Esophagus muscularis mucosa (tissue), 4 donors: ENCODE results near the gene POLN. TPM values are rescaled to one million over a fixed set of nuclear protein-coding genes. Genes with fewer than 3 reads are reported as not detected.

Experiments used
- DNase-seq: peaks from one replicate; pipeline ENCODE4 v3.0.0-alpha.2; 2017; ENCODE audit errors: extremely low spot score
- H3K27ac ChIP-seq, 4 donors: fragments of 200-600 bp; sonication (generic); replicated peaks in 1 of 4; 1 replicate in 3 of 4; 2 replicates in 1 of 4; pipeline ENCODE4 v1.5.1; 2016 to 2019; ENCODE audit warnings: mild to moderate bottlenecking in 1 of 4
- H3K27me3 ChIP-seq, 4 donors: fragments of 200-600 bp; sonication (generic); one replicate each; pipeline versions ENCODE4 v1.5.1 to v1.6.0; 2016 to 2019
- H3K36me3 ChIP-seq, 4 donors: fragments of 200-600 bp; sonication (generic); one replicate each; pipeline ENCODE4 v1.5.1; 2016 to 2019
- H3K4me1 ChIP-seq, 4 donors: fragments of 200-600 bp; sonication (generic); one replicate each; pipeline ENCODE4 v1.5.1; 2016 to 2019
- H3K4me3 ChIP-seq, 4 donors: fragments of 200-600 bp; sonication (generic); 1 replicate in 2 of 4; 2 replicates in 2 of 4; pipeline ENCODE4 v1.5.1; 2016 to 2019; ENCODE audit warnings: mild to moderate bottlenecking in 4 of 4, moderate library complexity in 1 of 4
- H3K9me3 ChIP-seq, 4 donors: fragments of 200-600 bp; sonication (generic); 1 replicate in 3 of 4; 2 replicates in 1 of 4; pipeline ENCODE4 v1.5.1; 2016 to 2019
- EP300 ChIP-seq: sonication (generic); formaldehyde crosslinking; IDR thresholded peaks from one replicate; pipeline ENCODE4 v1.6.1; 2017; ENCODE audit warnings: antibody characterized with exemption
- POLR2A ChIP-seq: fragments of 450-650 bp; IDR thresholded peaks from one replicate; pipeline ENCODE4 v1.6.1; 2017; ENCODE audit warnings: antibody characterized with exemption, moderate library complexity, mild to moderate bottlenecking, low read depth
- POLR2AphosphoS5 ChIP-seq, 2 donors: sonication (generic); formaldehyde crosslinking; IDR thresholded peaks; one replicate each; pipeline ENCODE4 v1.6.1; 2017; ENCODE audit warnings: antibody characterized with exemption in 2 of 2
- intact Hi-C: fragments of 100-400 bp; cut with DNase I; formaldehyde crosslinking; loops from one replicate; pipeline ENCODE4 v1.15.1; 2023
- small RNA-seq, 3 donors: library from RNA; depleted of rRNA; stranded (forward); fragments of <200 nt; gene quantifications; one replicate each; pipeline ENCODE3, GENCODE V24; 2016
- total RNA-seq, 4 donors: library from RNA; depleted of rRNA; stranded (reverse); fragments of >200 nt; gene quantifications; one replicate each; pipeline versions ENCODE4 v1.1.0 to v1.2.1, GENCODE V29; 2016
- TF ChIP-seq, protein P1 (sequence below), 3 experiments: fragments of 200-600 bp in 2 of 3; fragments of 450-650 bp in 1 of 3; sonication (generic) in 2 of 3; IDR thresholded peaks; one replicate each; pipeline ENCODE4 v1.5.1; 2017 to 2019; ENCODE audit warnings: antibody characterized with exemption in 3 of 3, mild to moderate bottlenecking in 2 of 3, moderate library complexity in 1 of 3

Gene POLN
- total RNA-seq, 4 donors from 2014 or later, result 1.2 to 3.3 (median 2.7) TPM

- intact Hi-C loops, result no loop called here
- Histone ChIP-seq H3K4me1 (no peaks in the 10 kb centered on the region), H3K4me3 (no peak overlapping the region), H3K27ac (no peak overlapping the region), H3K27me3 (peaks cover 0 to 50% (median 7%) of the 10 kb centered on the region in 4 donors), H3K9me3 (no peaks in the 10 kb centered on the region), H3K36me3 (no peaks in the 10 kb centered on the region)
- peak; percentile 42 for DNase-seq
- TF ChIP-seq EP300 (no peak), POLR2A (no peak), POLR2AphosphoS5 (IDR thresholded peaks at IDR 0.05) (no peak)
- TF ChIP-seq, protein P1, sequence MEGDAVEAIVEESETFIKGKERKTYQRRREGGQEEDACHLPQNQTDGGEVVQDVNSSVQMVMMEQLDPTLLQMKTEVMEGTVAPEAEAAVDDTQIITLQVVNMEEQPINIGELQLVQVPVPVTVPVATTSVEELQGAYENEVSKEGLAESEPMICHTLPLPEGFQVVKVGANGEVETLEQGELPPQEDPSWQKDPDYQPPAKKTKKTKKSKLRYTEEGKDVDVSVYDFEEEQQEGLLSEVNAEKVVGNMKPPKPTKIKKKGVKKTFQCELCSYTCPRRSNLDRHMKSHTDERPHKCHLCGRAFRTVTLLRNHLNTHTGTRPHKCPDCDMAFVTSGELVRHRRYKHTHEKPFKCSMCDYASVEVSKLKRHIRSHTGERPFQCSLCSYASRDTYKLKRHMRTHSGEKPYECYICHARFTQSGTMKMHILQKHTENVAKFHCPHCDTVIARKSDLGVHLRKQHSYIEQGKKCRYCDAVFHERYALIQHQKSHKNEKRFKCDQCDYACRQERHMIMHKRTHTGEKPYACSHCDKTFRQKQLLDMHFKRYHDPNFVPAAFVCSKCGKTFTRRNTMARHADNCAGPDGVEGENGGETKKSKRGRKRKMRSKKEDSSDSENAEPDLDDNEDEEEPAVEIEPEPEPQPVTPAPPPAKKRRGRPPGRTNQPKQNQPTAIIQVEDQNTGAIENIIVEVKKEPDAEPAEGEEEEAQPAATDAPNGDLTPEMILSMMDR (IDR thresholded peaks at IDR 0.05), result no peak
Measured at GRCh38 chr4:2025817-2026216, 216.1 kb downstream of the POLN start.

- Histone ChIP-seq H3K4me3 (no peak overlapping the region), H3K27ac (no peak overlapping the region), H3K9me3 (no peaks in the 10 kb centered on the region), H3K27me3 (peaks cover 0 to 52% (median 6%) of the 10 kb centered on the region in 4 donors), H3K36me3 (no peaks in the 10 kb centered on the region), H3K4me1 (no peaks in the 10 kb centered on the region)
- TF ChIP-seq, protein P1 (IDR thresholded peaks at IDR 0.05), result no peak
- TF ChIP-seq POLR2A (no peak), POLR2AphosphoS5 (IDR thresholded peaks at IDR 0.05) (no peak), EP300 (no peak)
- no peak for DNase-seq
- intact Hi-C loops, result no loop called here
Measured at GRCh38 chr4:2024683-2025082, 217.2 kb downstream of the POLN start.

Small RNAs within 50 kb of the gene (small RNA-seq; reads per million reads assigned to genes)
- gene COX6B1P5, result 0 reads per million in 3 donors

Other genes starting within 250 kb of the POLN start
- gene NELFA, start 233.1 kb downstream of the POLN start, total RNA-seq, result 10 to 100 TPM; 15.4 to 23.7 (median 18.7) TPM
- under 1 TPM; under 0.01 to 0.45 (median 0.20) TPM for gene NAT8L, start 182.8 kb downstream of the POLN start, total RNA-seq
- 10 to 100 TPM in 3 of 4 donors, 1 to 10 TPM in 1; 9.9 to 14.1 (median 11.3) TPM for gene HAUS3, start within 50 bp of the POLN start, total RNA-seq
- gene MXD4, start 20.0 kb upstream of the POLN start, total RNA-seq, result 10 to 100 TPM; 38.8 to 86.4 (median 59.2) TPM
- 10 to 100 TPM in 2 of 4 donors, 1 to 10 TPM in 2; 4.5 to 13.4 (median 8.4) TPM for gene ZFYVE28, start 176.5 kb upstream of the POLN start, total RNA-seq
- gene CFAP99, start 176.8 kb upstream of the POLN start, total RNA-seq, result 1 to 10 TPM in 1 of 4 donors, not detected in 3; 1.5 TPM
- gene RNF4, start 227.0 kb upstream of the POLN start, total RNA-seq, result 10 to 100 TPM; 33.2 to 49.0 (median 40.7) TPM